ENCODE results near the gene PTGES2. TPM values are rescaled to one million over a fixed set of nuclear protein-coding genes. Genes with fewer than 3 reads are reported as not detected.
A peak's percentile ranks its signal among the peaks of the same experiment; 100 is the strongest.

PTGES2 gene
- total and polyA plus RNA-seq, 2 of the 13 experiments (the other 11 are each of a cell fraction or from before 2014, with no cell fraction given) = 63.7 to 79.8 TPM

- TF ChIP-seq ZNF704 (CRISPR knock-in tag; IDR thresholded peaks at IDR 0.05; ENCODE audit: borderline replicate concordance) = no peak
- peak; percentile 72 for TF ChIP-seq ZNF883 (CRISPR knock-in tag; IDR thresholded peaks at IDR 0.05; ENCODE audit: not compliant biosample characterization)
- no peak for TF ChIP-seq SMYD3 (CRISPR knock-in tag; IDR thresholded peaks at IDR 0.05)
- TF ChIP-seq CSRNP2 (CRISPR knock-in tag; conservative IDR thresholded peaks at IDR 0.05; ENCODE audit: low read depth) = no peak
- no peak for TF ChIP-seq FLYWCH1 (CRISPR knock-in tag; IDR thresholded peaks at IDR 0.05)
- no peak for TF ChIP-seq MBD4 (IDR thresholded peaks at IDR 0.05; ENCODE audit: borderline replicate concordance, low read length)
- no peak for TF ChIP-seq KAT7 (CRISPR knock-in tag; IDR thresholded peaks at IDR 0.05; ENCODE audit: borderline replicate concordance)
- TF ChIP-seq CREBL2 (CRISPR knock-in tag; IDR thresholded peaks at IDR 0.05; ENCODE audit: borderline replicate concordance) = no peak
- no peak for TF ChIP-seq ATF6 (CRISPR knock-in tag; conservative IDR thresholded peaks at IDR 0.05)
- no peak for TF ChIP-seq HMGA1 (CRISPR knock-in tag; conservative IDR thresholded peaks at IDR 0.05)
- TF ChIP-seq PRDM15 (CRISPR knock-in tag; IDR thresholded peaks at IDR 0.05) = no peak
- peak; percentile 77; the same call in 1 of the 2 replicates for TF ChIP-seq HNF1B (CRISPR knock-in tag; IDR thresholded peaks at IDR 0.05)
- TF ChIP-seq PBX2 (CRISPR knock-in tag; IDR thresholded peaks at IDR 0.05) = no peak
- 0 out of 2 replicates have a peak, but pooled peaks have one; percentile 48 for TF ChIP-seq ZNF275 (CRISPR knock-in tag; IDR thresholded peaks at IDR 0.05; ENCODE audit: borderline replicate concordance)
These were observed 9.7 kb downstream of the PTGES2 start (continued) for GRCh38 chr9:128117613-128118471.
